Measurements from ENCODE around the gene BSDC1. TPM values are rescaled to one million over a fixed set of nuclear protein-coding genes. Genes with fewer than 3 reads are reported as not detected.
"Not testable (repeated sequence)": the region's sequence is repeated elsewhere in the genome, so short reads cannot be mapped to it uniquely, and the experiment has no call there.

Gene BSDC1
- polyA plus RNA-seq, 1 donor from 2014 or later, result 158 TPM

GRCh38 chr1:32398401-32398800 lies 4.2 kb upstream of the BSDC1 start:
- no peak overlapping the region for H3K4me2 ChIP-seq (ENCODE audit: low read length)
- TF ChIP-seq MXI1 (conservative IDR thresholded peaks at IDR 0.05; ENCODE audit: poor library complexity, severe bottlenecking), result no peak
- no peak for TF ChIP-seq CTCF (IDR thresholded peaks at IDR 0.05; ENCODE audit: poor library complexity, severe bottlenecking)
- TF ChIP-seq SMC3 (conservative IDR thresholded peaks at IDR 0.05; ENCODE audit: poor library complexity), result no peak
- no peak for TF ChIP-seq TAF1 (IDR thresholded peaks at IDR 0.05; ENCODE audit: low read depth)
- TF ChIP-seq REST (IDR thresholded peaks at IDR 0.05; ENCODE audit: borderline replicate concordance), result no peak
- no peak for TF ChIP-seq EZH2 (IDR thresholded peaks at IDR 0.05; ENCODE audit: borderline replicate concordance, insufficient read depth, low read length, poor library complexity, severe bottlenecking)
- no peak for TF ChIP-seq EP300 (conservative IDR thresholded peaks at IDR 0.05; ENCODE audit: poor library complexity, severe bottlenecking)
- no peak for TF ChIP-seq POLR2AphosphoS5 (IDR thresholded peaks at IDR 0.05)

GRCh38 chr1:32396524-32396923 lies 2.3 kb upstream of the BSDC1 start:
- not testable (repeated sequence) for H3K9ac ChIP-seq (ENCODE audit: low read length); H3K27ac ChIP-seq (ENCODE audit: low read length); H2AFZ ChIP-seq (ENCODE audit: low read depth, low read length); H3K36me3 ChIP-seq (ENCODE audit: insufficient read depth, low read length); H3K9me3 ChIP-seq (ENCODE audit: low read length); H3K27me3 ChIP-seq (ENCODE audit: insufficient read depth, low read depth, low read length); H3K4me2 ChIP-seq (ENCODE audit: low read length); H3K4me3 ChIP-seq (ENCODE audit: low read length); H4K20me1 ChIP-seq (ENCODE audit: insufficient read depth); H3F3A ChIP-seq (ENCODE audit: insufficient read depth, low read length, poor library complexity, severe bottlenecking); H3K9me2 ChIP-seq (ENCODE audit: insufficient read depth, low read length)
- H3K79me2 ChIP-seq (replicated peaks; ENCODE audit: insufficient read depth, low read length), result peaks cover 39% of the 10 kb centered on the region

More at GRCh38 chr1:32398401-32398800, 4.2 kb upstream of the BSDC1 start:
- no peaks in the 10 kb centered on the region for H3K36me3 ChIP-seq (ENCODE audit: insufficient read depth, low read length)
- no peaks in the 10 kb centered on the region for H4K20me1 ChIP-seq (ENCODE audit: insufficient read depth)
- H3K79me2 ChIP-seq (replicated peaks; ENCODE audit: insufficient read depth, low read length), result peaks cover 22% of the 10 kb centered on the region
- peaks cover 4% of the 10 kb centered on the region for H3F3A ChIP-seq (ENCODE audit: insufficient read depth, low read length, poor library complexity, severe bottlenecking)
- no peak overlapping the region for H3K9ac ChIP-seq (ENCODE audit: low read length)
- no peaks in the 10 kb centered on the region for H3K9me2 ChIP-seq (ENCODE audit: insufficient read depth, low read length)
- no peak overlapping the region for H3K4me3 ChIP-seq (ENCODE audit: low read length)
- H3K27ac ChIP-seq (ENCODE audit: low read length), result no peak overlapping the region
- no peak overlapping the region for H2AFZ ChIP-seq (ENCODE audit: low read depth, low read length)
- no peaks in the 10 kb centered on the region for H3K9me3 ChIP-seq (ENCODE audit: low read length)
- H3K27me3 ChIP-seq (ENCODE audit: insufficient read depth, low read depth, low read length), result no peaks in the 10 kb centered on the region

- H3F3A ChIP-seq (ENCODE audit: insufficient read depth, low read length, poor library complexity, severe bottlenecking), result peaks cover 4% of the 10 kb centered on the region
- H3K36me3 ChIP-seq (ENCODE audit: insufficient read depth, low read length), result peaks cover 4% of the 10 kb centered on the region
- no peaks in the 10 kb centered on the region for H3K27me3 ChIP-seq (ENCODE audit: insufficient read depth, low read depth, low read length)
- peaks cover 54% of the 10 kb centered on the region for H3K79me2 ChIP-seq (replicated peaks; ENCODE audit: insufficient read depth, low read length)
- H4K20me1 ChIP-seq (ENCODE audit: insufficient read depth), result no peaks in the 10 kb centered on the region
- H3K9ac ChIP-seq (ENCODE audit: low read length), result peak overlapping the region; percentile 98
- H3K27ac ChIP-seq (ENCODE audit: low read length), result peak overlapping the region; percentile 99
- peak overlapping the region; percentile 71 for H2AFZ ChIP-seq (ENCODE audit: low read depth, low read length)
- TF ChIP-seq EZH2 (IDR thresholded peaks at IDR 0.05; ENCODE audit: borderline replicate concordance, insufficient read depth, low read length, poor library complexity, severe bottlenecking) (no peak), CTCF (IDR thresholded peaks at IDR 0.05; ENCODE audit: poor library complexity, severe bottlenecking) (no peak), SMC3 (conservative IDR thresholded peaks at IDR 0.05; ENCODE audit: poor library complexity) (no peak), EP300 (conservative IDR thresholded peaks at IDR 0.05; ENCODE audit: poor library complexity, severe bottlenecking) (peak; percentile 11), MXI1 (conservative IDR thresholded peaks at IDR 0.05; ENCODE audit: poor library complexity, severe bottlenecking) (peak; percentile 70), REST (IDR thresholded peaks at IDR 0.05; ENCODE audit: borderline replicate concordance) (peak; percentile 94), TAF1 (IDR thresholded peaks at IDR 0.05; ENCODE audit: low read depth) (no peak), RAD21 (conservative IDR thresholded peaks at IDR 0.05) (no peak), POLR2AphosphoS5 (IDR thresholded peaks at IDR 0.05) (no peak)
- H3K4me3 ChIP-seq (ENCODE audit: low read length), result peak overlapping the region; percentile 81
- H3K9me3 ChIP-seq (ENCODE audit: low read length), result no peaks in the 10 kb centered on the region
- H3K9me2 ChIP-seq (ENCODE audit: insufficient read depth, low read length), result no peaks in the 10 kb centered on the region
- peak overlapping the region; percentile 86 for H3K4me2 ChIP-seq (ENCODE audit: low read length)
Observed at GRCh38 chr1:32394890-32395432, 720 bp upstream of the BSDC1 start.
